Hepatocyte (in vitro differentiated cells): ENCODE results near the gene KCNJ15.

Experiments
- CTCF ChIP-seq: fragments of 200-600 bp; sonication (generic); IDR thresholded peaks from 2 replicates; pipeline ENCODE4 v1.5.1; 2016; ENCODE audit warnings: antibody characterized with exemption, mild to moderate bottlenecking; ENCODE audit not compliant: poor library complexity
- EZH2 ChIP-seq: fragments of 200-600 bp; sonication (generic); IDR thresholded peaks from 2 replicates; pipeline ENCODE4 v1.6.1; 2016; ENCODE audit warnings: antibody characterized with exemption, mild to moderate bottlenecking, borderline replicate concordance
- EZH2phosphoT487 ChIP-seq: fragments of 200-600 bp; sonication (generic); IDR thresholded peaks from one replicate; pipeline ENCODE4 v1.6.1; 2018; ENCODE audit warnings: antibody characterized with exemption, mild to moderate bottlenecking, low read depth, moderate library complexity; ENCODE audit not compliant: unreplicated experiment, severe bottlenecking

GRCh38 chr21:38308532-38309119 lies 51.8 kb downstream of the KCNJ15 start:
- TF ChIP-seq CTCF (no peak), EZH2 (no peak), EZH2phosphoT487 (no peak)
